SU-DHL-6 (cell line): Measurements from ENCODE around the gene PARN.

Experiments
- H2AFZ ChIP-seq: fragments of 200-600 bp; sonication (generic); 2 replicates; pipeline ENCODE4 v1.6.1; 2014; ENCODE audit warnings: low read depth, mild to moderate bottlenecking, moderate library complexity, mixed read lengths, antibody characterized with exemption, low read length; ENCODE audit not compliant: severe bottlenecking
- H3F3A ChIP-seq: fragments of 200-600 bp; shearing (Covaris generic); 2 replicates; pipeline ENCODE4 v1.6.0; 2016; ENCODE audit warnings: antibody characterized with exemption, mild to moderate bottlenecking; ENCODE audit not compliant: insufficient read depth
- H3K27ac ChIP-seq: fragments of 200-600 bp; sonication (generic); 2 replicates; pipeline ENCODE4 v1.5.1; 2016; ENCODE audit warnings: low read depth, mild to moderate bottlenecking, low read length, moderate library complexity, mixed read lengths
- H3K27me3 ChIP-seq: fragments of 200-600 bp; sonication (generic), shearing (Covaris generic); 2 replicates; pipeline ENCODE4 v1.6.0; 2014; ENCODE audit warnings: mild to moderate bottlenecking, low read length
- H3K36me3 ChIP-seq: fragments of 200-600 bp; sonication (generic); 2 replicates; pipeline ENCODE4 v1.6.1; 2014; ENCODE audit warnings: mild to moderate bottlenecking, low read length, mixed read lengths
- H3K4me2 ChIP-seq: fragments of 300-600, 200-600 bp; shearing (Covaris generic), sonication (generic); 2 replicates; pipeline ENCODE4 v1.6.0; 2014; ENCODE audit warnings: low read length, low read depth, mild to moderate bottlenecking; ENCODE audit not compliant: poor library complexity, severe bottlenecking
- H3K4me3 ChIP-seq: fragments of 200-600 bp; sonication (generic); 2 replicates; pipeline ENCODE4 v1.5.1; 2014; ENCODE audit warnings: antibody characterized with exemption, low read length, mild to moderate bottlenecking, mixed read lengths; ENCODE audit not compliant: insufficient read depth, poor library complexity, severe bottlenecking
- H3K79me2 ChIP-seq: fragments of 200-600 bp; sonication (generic); 2 replicates; pipeline ENCODE4 v1.6.1; 2014; ENCODE audit warnings: mild to moderate bottlenecking, low read length, moderate library complexity; ENCODE audit not compliant: insufficient read depth
- H3K9ac ChIP-seq: fragments of 200-600 bp; sonication (generic); 2 replicates; pipeline ENCODE4 v1.7.0; 2014; ENCODE audit warnings: mild to moderate bottlenecking, low read length
- H3K9me2 ChIP-seq: fragments of 200-600 bp; sonication (generic); replicated peaks from 2 replicates; pipeline ENCODE4 v1.6.1; 2014; ENCODE audit warnings: low read length; ENCODE audit not compliant: insufficient read depth
- H3K9me3 ChIP-seq: fragments of 200-600 bp; sonication (generic); 2 replicates; pipeline ENCODE4 v1.6.1; 2014; ENCODE audit warnings: low read length, mixed read lengths; ENCODE audit not compliant: insufficient read depth
- H4K20me1 ChIP-seq: fragments of 200-600 bp; sonication (generic); 2 replicates; pipeline ENCODE4 v1.6.1; 2014; ENCODE audit warnings: low read depth, mild to moderate bottlenecking, antibody characterized with exemption, low read length, moderate library complexity, mixed read lengths
- CTCF ChIP-seq: fragments of 200-600 bp; sonication (generic); IDR thresholded peaks from one replicate; pipeline ENCODE4 v1.5.1; 2017; ENCODE audit warnings: antibody characterized with exemption, mild to moderate bottlenecking, low read length, moderate library complexity; ENCODE audit not compliant: insufficient read depth, poor library complexity, severe bottlenecking
- EZH2phosphoT487 ChIP-seq: fragments of 200-600 bp; sonication (generic), shearing (Covaris generic); conservative IDR thresholded peaks from 2 replicates; pipeline ENCODE4 v1.6.1; 2018; ENCODE audit warnings: mild to moderate bottlenecking, antibody characterized with exemption, low read length, moderate library complexity, mixed read lengths

The PARN gene

GRCh38 chr16:14449790-14450480 is 180.1 kb downstream of the PARN start:
- H3K4me3 ChIP-seq, result no peak overlapping the region
- H3K9me3 ChIP-seq, result no peaks in the 10 kb centered on the region
- peaks cover 3% of the 10 kb centered on the region; the same call in 1 of the 2 replicates for H3K36me3 ChIP-seq
- H3F3A ChIP-seq, result 0 out of 2 replicates have a peak, but pooled peaks cover 4% of the 10 kb centered on the region
- no peaks in the 10 kb centered on the region for H3K27me3 ChIP-seq
- H3K9ac ChIP-seq, result no peak overlapping the region
- TF ChIP-seq EZH2phosphoT487, result no peak
- no peak for TF ChIP-seq CTCF
- H3K27ac ChIP-seq, result no peak overlapping the region
- no peak overlapping the region for H2AFZ ChIP-seq
- H3K9me2 ChIP-seq, result no peaks in the 10 kb centered on the region
- H4K20me1 ChIP-seq, result no peaks in the 10 kb centered on the region
- no peaks in the 10 kb centered on the region for H3K79me2 ChIP-seq
- no peak overlapping the region for H3K4me2 ChIP-seq

GRCh38 chr16:14449334-14449733 is 180.7 kb downstream of the PARN start:
- H3K27me3 ChIP-seq, result no peaks in the 10 kb centered on the region

GRCh38 chr16:14448879-14449278 is 181.2 kb downstream of the PARN start:
- H3K4me2 ChIP-seq, result no peak overlapping the region

More at GRCh38 chr16:14449334-14449733, 180.7 kb downstream of the PARN start:
- Histone ChIP-seq H3K4me3 (no peak overlapping the region), H3K9ac (no peak overlapping the region), H2AFZ (no peak overlapping the region), H3K9me2 (no peaks in the 10 kb centered on the region), H3K36me3 (no peaks in the 10 kb centered on the region), H3K79me2 (no peaks in the 10 kb centered on the region), H4K20me1 (no peaks in the 10 kb centered on the region), H3K9me3 (no peaks in the 10 kb centered on the region), H3K27ac (no peak overlapping the region), H3K4me2 (no peak overlapping the region), H3F3A (0 out of 2 replicates have a peak, but pooled peaks cover 4% of the 10 kb centered on the region)
- no peak for TF ChIP-seq EZH2phosphoT487
- TF ChIP-seq CTCF, result no peak

More at GRCh38 chr16:14448879-14449278, 181.2 kb downstream of the PARN start:
- no peak for TF ChIP-seq EZH2phosphoT487
- no peak for TF ChIP-seq CTCF
- Histone ChIP-seq H3K9me3 (no peaks in the 10 kb centered on the region), H3K79me2 (no peaks in the 10 kb centered on the region), H3K9me2 (no peaks in the 10 kb centered on the region), H4K20me1 (no peaks in the 10 kb centered on the region), H3K27ac (no peak overlapping the region), H3K4me3 (no peak overlapping the region), H3F3A (0 out of 2 replicates have a peak, but pooled peaks cover 4% of the 10 kb centered on the region), H2AFZ (no peak overlapping the region), H3K36me3 (no peaks in the 10 kb centered on the region), H3K9ac (no peak overlapping the region), H3K27me3 (no peaks in the 10 kb centered on the region)
